Transverse colon (tissue), 4 donors: ENCODE measurements around the gene ZNF653.

Experiments
- CTCF ChIP-seq, 5 experiments: fragments of 200-600 bp in 3 of 5; fragments of 450-650 bp in 2 of 5; sonication (generic) in 3 of 5; IDR thresholded peaks; 1 replicate in 2 of 5; 2 replicates in 3 of 5; pipeline ENCODE4 v1.5.1; 2016 to 2017; ENCODE audit warnings: antibody characterized with exemption in 5 of 5, inconsistent platforms in 3 of 5, mild to moderate bottlenecking in 2 of 5, moderate library complexity in 1 of 5
- EP300 ChIP-seq: sonication (generic); formaldehyde crosslinking; IDR thresholded peaks from one replicate; pipeline ENCODE4 v1.6.1; 2017; ENCODE audit warnings: antibody characterized with exemption, low read depth
- POLR2A ChIP-seq: fragments of 450-650 bp; IDR thresholded peaks from one replicate; pipeline ENCODE4 v1.6.1; 2016; ENCODE audit warnings: antibody characterized with exemption, mild to moderate bottlenecking, moderate library complexity
- POLR2AphosphoS5 ChIP-seq, 3 donors: sonication (generic); formaldehyde crosslinking; IDR thresholded peaks; one replicate each; pipeline ENCODE4 v1.6.1; 2016; ENCODE audit warnings: antibody characterized with exemption in 3 of 3

- no peak for TF ChIP-seq CTCF (IDR thresholded peaks at IDR 0.05)
- TF ChIP-seq POLR2AphosphoS5 (IDR thresholded peaks at IDR 0.05): no peak
- no peak for TF ChIP-seq POLR2A
- TF ChIP-seq EP300: no peak
Measured at GRCh38 chr19:11510444-11510843, 4.8 kb upstream of the ZNF653 start.
